ENCODE data around the gene PTPRB.

PTPRB gene

DNA sequence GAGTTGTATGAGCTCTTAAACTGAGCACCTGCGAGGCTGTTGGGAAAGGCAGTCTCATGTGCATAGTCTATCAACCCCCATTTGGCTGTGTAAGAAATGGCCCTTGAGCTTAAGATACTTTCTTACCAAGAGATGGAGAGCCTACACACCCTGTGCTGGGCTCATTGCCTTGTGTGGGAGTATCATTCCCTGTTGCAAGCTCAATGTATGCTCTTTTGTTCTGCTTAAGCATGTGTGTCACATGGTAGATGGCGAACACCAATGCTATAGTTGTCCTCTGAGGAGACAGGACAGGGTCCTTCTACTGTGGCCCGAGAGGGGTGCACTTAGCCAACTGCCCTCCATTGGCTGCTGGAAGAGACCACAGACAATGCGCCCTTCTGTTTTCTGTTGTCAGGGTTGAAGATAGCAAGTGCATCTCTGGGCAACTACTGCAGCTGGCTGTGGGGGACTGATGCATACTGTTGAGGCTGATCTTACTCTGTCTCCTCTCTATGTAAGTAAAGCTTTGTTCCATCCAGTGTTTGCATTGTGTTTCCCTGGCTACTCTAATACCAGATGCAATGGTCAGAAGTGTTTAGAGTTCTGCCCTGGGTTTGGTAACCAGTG is 79.5 kb downstream of the PTPRB start:
- TF ChIP-seq CTCF (IDR thresholded peaks at IDR 0.05; ENCODE audit: low read depth, low read length, missing control alignments), result no peak
- no peak for DNase-seq (ENCODE audit: extremely low read depth, low read depth)
- no peak overlapping the region for H3K4me3 ChIP-seq (replicated peaks; ENCODE audit: low read depth, low read length)

DNA sequence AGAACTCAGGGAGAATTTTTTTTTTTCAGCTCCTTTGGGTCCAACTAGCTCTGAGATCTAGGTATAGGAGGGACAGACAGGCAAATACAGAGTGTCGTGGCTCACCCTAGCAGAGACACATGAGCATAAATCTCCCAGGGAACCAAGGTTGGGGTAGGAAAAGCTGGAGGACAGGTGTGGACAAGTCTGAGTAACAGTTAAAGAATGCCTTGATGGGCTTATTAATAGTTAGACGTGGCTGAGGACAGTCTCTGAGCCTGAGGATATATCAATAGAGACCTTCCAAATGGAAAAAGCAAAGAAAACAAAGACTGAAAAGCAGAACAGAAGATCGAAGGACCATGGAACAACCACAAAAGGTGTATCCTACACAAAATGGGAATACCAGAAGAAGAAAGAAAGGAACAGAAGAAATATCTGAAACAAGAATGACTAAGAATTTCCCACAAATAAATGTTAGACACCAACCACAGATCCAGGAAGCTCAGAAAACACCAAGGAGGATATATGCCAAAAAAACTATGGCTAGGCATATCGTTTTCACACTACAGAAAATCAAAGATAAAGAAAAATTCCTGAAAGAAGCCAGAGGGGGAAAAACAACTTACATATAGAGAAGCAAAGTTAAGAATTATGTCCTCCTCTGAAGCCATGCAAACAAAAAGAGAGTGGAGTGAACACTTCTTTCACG is 80.9 kb downstream of the PTPRB start:
- TF ChIP-seq CTCF (IDR thresholded peaks at IDR 0.05; ENCODE audit: low read depth, low read length, missing control alignments), result no peak
- H3K4me3 ChIP-seq (replicated peaks; ENCODE audit: low read depth, low read length), result no peak overlapping the region
- DNase-seq (ENCODE audit: extremely low read depth, low read depth), result no peak

GRCh38 chr12:70555081-70555480 is 82.1 kb downstream of the PTPRB start:
- no peak overlapping the region for H3K4me3 ChIP-seq (replicated peaks; ENCODE audit: low read depth, low read length)
- no peak for TF ChIP-seq CTCF (IDR thresholded peaks at IDR 0.05; ENCODE audit: low read depth, low read length, missing control alignments)
- DNase-seq (ENCODE audit: extremely low read depth, low read depth), result no peak

DNA sequence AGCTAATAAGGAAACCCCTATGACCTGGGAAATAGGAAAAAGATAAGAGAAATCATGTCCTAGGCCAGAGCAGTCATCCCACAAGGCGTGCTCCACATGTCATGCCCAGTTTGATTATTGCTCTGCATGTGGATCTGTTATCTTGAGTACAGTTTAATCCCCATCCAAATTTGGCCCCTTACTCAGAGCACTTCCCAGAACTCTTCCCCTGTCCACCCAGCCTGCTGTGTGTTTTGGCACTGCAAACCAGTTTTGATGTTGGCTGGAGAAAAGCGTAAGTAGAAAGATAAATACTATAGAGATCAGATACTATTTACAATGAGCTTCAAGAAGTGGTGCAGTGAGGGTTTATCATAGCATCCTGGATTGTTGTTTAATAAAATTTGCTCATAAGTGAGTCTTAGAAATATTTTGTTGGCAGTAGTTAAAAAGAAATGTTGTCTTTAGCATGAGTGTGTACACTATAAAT is 83.8 kb downstream of the PTPRB start:
- no peak for TF ChIP-seq CTCF (IDR thresholded peaks at IDR 0.05; ENCODE audit: low read depth, low read length, missing control alignments)
- H3K4me3 ChIP-seq (replicated peaks; ENCODE audit: low read depth, low read length), result no peak overlapping the region
- no peak for DNase-seq (ENCODE audit: extremely low read depth, low read depth)

DNA sequence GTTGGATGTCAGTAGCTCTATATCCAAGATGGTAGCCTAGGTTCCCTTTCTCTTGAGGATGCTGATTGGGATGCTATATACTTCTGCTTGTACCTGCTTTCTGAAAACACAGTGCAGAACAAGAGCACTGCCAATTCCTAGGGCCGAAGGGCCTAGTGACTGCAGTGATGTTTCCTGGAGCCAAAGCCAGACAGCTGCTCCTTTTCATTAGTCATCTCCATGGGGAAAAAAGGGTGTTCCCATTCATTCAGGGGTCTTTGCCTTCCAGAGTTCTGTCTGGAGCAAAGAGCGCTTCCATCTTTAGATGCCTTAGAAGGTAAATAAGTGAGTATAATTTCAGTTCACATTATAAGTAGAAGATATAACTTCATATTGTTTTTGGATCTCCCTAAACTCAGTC is 85.5 kb downstream of the PTPRB start:
- no peak for TF ChIP-seq CTCF (IDR thresholded peaks at IDR 0.05; ENCODE audit: low read depth, low read length, missing control alignments)
- DNase-seq (ENCODE audit: extremely low read depth, low read depth), result no peak
- H3K4me3 ChIP-seq (replicated peaks; ENCODE audit: low read depth, low read length), result no peak overlapping the region

DNA sequence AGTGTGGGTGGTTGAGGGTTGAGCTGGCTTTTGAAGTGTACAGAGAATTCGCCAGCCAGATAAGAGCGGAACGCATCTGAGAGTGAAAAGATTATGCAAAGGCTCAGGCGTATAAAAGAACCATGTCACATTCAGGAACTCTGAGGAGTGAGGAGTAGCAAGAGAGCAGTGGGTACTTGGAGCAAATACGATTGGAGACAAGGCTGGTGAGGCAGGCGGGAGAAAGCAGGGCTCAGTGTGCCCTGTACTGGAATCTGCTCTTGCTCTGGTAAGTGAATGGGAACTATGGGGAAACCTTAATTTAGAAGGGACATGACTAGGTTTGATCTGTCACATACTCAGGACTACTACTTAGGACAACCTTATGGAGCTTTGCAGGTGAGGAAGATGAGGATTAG is 87.0 kb downstream of the PTPRB start:
- no peak overlapping the region for H3K4me3 ChIP-seq (replicated peaks; ENCODE audit: low read depth, low read length)
- no peak for TF ChIP-seq CTCF (IDR thresholded peaks at IDR 0.05; ENCODE audit: low read depth, low read length, missing control alignments)
- DNase-seq (ENCODE audit: extremely low read depth, low read depth), result no peak
